Measurements from ENCODE around the gene FCAMR.

Gene FCAMR

DNA sequence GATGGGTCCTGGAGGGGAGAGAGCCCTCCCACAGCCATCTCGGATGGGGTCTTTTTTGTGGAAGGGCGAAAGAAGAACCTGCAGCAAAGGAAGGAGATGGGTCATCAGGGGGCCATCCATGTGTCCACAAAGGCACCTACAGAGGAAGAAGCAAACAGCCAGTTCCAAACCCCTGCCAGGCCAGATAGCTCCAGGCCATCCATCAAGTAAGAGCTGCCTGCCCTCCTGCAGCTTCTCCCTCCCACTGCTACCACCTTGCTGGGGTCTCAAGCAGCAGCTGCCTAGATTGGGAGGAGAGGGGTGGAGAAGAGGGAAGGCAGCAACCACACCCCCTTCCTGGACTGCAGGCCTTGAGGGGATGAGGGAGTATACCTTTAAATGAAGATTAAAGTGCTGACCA lies 4.5 kb downstream of the FCAMR start:
- in situ Hi-C loops (cut with HindIII; ENCODE audit: low pct_ligation_motif_present, low pct_unique_long_range_greater_than_20kb, low sequenced_read_pairs): no loop called here

DNA sequence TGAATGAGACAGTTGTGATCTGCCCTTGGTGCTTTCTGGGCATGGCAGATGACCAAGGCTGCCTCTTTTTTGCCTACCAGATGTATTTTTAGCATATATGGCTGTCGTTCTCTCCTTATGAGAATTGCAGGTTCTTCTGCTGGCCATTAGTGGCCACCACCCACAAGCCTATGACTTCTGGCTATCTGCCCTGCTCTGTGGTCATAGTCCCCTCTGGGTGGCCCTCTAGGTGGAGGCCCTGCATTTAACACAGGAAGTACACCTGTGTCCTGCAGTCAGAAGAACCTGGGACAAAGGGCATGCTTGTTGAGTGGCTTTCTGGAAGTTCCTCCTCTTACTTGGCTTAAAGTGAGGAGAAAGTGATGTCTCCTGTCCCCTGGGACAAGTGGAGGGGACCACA lies 6.5 kb downstream of the FCAMR start:
- DNase-seq: no peak
- in situ Hi-C loops (cut with HindIII; ENCODE audit: low pct_ligation_motif_present, low pct_unique_long_range_greater_than_20kb, low sequenced_read_pairs): no loop called here

More for the DNA sequence above, 4.5 kb downstream of the FCAMR start:
- DNase-seq: no peak

DNA sequence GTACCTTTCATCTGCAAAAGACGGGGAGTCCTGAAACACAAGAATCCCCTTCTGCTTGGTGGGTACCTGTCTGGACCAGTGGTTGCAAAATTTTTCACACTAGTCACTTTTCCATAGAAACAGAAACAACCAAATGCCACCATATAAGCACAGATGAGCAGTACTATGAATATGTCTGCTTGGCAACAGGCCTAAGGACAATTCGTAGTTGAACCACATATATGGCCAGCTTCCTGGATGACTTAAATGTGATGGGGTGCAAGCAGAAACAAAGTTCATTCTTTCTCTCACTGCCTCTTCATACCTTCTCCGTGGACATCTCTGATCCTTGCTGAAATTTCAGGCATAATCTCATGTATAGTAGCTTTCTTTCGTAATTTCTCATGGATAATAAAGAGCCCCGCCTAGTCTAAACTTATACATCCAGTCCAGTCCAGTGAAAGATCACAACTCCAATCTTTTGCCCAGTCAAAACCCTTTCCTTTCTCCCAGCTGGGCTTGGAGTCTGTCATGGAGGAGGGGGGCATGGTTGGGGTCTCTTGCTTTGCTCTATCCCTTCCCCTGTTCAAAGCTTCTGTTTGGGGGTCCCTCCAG lies 7.0 kb downstream of the FCAMR start:
- in situ Hi-C loops (cut with HindIII; ENCODE audit: low pct_ligation_motif_present, low pct_unique_long_range_greater_than_20kb, low sequenced_read_pairs): no loop called here
- DNase-seq: no peak

DNA sequence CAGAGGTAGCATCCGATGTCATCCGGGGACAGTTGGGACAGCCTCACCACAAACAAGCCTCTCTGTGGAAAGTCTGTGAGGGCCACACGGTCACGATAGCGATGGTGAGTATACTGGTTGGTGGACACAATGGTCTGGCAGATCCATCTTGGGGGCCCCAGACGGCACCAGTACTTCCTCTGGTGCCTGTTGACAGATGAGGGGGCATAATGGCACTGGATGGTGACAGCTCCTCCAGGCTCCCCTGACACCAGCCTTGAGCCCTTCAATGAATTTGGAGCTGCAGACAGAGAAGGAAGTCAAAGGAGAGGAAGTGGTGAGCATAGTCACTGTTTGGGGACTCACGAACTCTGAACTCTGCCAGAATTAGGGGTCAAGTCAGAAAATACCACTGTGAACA lies 8.0 kb downstream of the FCAMR start:
- in situ Hi-C loops (cut with HindIII; ENCODE audit: low pct_ligation_motif_present, low pct_unique_long_range_greater_than_20kb, low sequenced_read_pairs): no loop called here
- no peak for DNase-seq

DNA sequence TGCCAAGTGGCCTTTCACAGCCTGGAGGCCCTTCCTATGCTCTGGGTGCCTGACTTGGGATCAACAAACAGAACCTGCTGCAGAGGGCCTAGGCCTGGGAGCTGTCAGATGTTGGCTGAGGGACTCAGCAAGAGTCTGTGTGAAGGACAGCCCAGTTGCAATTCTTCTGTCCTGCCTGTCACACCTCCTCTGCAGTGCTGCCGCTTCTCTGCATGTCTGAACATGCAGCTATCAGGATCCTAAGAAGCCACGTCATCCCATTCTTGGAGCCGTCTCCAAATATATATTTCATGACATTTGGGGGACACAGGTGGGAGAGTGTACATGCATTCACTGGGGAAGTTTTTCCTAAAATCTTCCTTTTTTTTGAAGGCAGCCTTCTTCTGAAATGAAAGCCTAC lies 8.6 kb downstream of the FCAMR start:
- no peak for DNase-seq
- in situ Hi-C loops (cut with HindIII; ENCODE audit: low pct_ligation_motif_present, low pct_unique_long_range_greater_than_20kb, low sequenced_read_pairs): no loop called here

DNA sequence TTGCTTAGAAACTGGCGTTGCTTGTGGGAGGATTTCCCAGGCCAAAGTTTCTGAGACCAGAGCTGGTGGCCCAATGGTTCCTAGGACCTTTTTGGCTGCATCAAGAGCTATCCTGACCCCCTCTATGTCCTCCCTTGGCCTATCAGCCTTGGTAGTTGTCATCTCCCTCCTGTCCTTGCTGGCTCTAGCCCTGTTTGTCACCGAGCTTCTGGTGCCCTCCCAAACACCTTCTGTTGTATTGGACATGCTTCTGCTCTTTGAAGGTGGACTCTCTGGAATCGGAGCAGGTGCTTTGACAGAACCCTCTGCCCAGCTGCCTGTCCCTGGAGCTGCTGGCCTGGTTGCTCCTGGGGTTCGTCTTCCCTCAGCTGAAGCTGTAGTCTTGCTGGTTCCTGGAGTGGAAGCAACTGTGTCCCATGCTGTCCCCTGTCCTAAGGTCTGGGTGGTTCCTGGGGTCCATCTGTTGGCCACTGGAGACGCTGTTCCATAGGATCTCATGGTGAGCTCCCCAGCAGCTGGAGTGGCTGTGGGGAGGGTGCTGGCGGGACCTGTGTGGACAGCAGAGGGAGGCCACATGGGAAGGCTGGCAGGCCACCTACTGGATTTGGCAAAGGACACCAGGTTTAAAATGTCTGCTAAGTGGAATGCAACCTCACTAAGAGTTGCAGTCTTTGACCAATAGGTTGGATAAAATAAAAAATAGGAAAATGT lies 9.4 kb downstream of the FCAMR start:
- in situ Hi-C loops (cut with HindIII; ENCODE audit: low pct_ligation_motif_present, low pct_unique_long_range_greater_than_20kb, low sequenced_read_pairs): no loop called here

DNA sequence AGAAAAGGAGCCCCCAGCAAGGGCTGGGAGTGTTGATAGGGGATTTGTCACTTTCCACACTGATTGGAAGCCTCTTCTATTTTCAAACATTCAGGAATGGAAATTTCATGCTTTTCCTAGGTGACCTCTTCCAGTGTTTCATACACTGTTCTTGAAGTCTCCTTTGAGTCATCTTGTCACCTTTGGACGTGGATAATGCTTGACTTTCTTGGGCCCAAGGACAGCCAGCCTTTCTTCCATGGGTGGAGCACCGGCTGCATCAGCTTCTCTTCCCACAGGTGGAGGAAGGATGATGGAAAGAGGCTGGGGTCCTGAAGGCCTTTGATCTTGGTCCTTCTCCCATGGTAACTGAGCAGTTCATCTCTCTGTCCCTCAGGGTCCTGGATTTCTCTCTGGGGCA lies 12.1 kb downstream of the FCAMR start:
- in situ Hi-C loops (cut with HindIII; ENCODE audit: low pct_ligation_motif_present, low pct_unique_long_range_greater_than_20kb, low sequenced_read_pairs): no loop called here
- no peak for DNase-seq

More for the DNA sequence above, 9.4 kb downstream of the FCAMR start:
- DNase-seq: no peak

DNA sequence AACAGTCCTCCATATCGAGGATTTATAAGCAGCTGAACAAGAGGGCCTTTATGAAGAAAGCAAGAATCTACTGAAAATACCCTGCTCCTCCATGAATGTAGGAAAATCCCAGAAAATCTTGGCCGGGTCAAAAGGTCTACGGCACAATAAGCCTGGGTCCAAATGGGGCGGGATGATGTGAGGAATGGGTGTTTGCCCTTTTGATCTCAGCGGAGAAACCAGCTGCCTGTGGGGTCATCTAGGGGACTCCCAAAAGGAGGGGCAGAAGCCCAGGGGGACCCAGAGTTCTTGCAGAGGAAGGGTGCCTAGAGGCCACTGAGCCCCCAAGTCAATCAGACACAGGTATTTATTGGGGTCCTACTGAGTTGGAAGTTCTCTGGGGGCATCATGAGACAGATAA lies 12.6 kb downstream of the FCAMR start:
- DNase-seq: no peak
- in situ Hi-C loops (cut with HindIII; ENCODE audit: low pct_ligation_motif_present, low pct_unique_long_range_greater_than_20kb, low sequenced_read_pairs): no loop called here

DNA sequence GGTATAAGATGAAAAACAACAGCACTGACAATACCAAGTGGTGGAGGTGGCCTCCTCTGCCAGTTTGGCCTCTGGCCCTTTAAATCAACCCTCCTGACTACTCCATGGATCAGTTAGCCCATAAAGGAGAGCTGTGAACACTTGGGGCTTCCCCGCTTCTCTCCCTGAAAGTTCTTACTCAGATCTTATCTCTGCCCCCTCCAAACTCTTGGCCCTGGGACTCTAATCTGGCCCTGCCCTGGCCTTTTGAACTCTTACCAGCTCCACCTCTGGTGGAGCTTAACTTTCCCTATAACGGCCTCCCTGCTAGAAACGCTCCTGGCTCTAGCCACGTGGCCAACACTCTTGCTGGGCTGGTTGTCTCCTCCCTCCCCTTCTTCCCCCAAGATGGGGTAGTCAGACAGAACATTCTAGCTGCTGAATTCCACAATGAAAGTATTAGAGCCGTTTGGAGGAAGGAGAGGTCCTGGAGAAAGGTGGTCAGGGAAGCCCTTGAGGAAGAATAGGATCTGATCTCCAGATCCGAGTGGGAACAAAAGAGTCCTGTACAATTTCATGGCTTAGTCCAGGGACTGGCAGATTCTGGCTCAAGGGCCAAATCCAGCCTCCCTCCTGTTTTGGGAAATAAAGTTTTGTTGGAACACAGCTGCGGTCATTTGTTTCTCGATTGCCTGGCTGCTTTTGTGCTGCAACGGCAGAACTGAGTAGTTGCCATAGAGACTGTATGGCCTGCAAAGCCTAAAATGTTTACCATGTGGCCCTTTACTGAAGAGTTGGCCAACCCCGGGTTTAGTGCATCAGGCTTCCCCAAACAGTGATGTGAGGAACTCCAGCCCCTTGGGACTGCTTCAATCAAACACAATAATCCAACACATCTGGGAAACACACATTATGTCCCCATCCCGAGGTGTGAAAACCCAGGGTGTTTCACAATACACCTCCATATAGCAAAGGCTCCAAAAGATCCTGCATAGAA lies 14.5 kb downstream of the FCAMR start:
- no peak for DNase-seq
- in situ Hi-C loops (cut with HindIII; ENCODE audit: low pct_ligation_motif_present, low pct_unique_long_range_greater_than_20kb, low sequenced_read_pairs): no loop called here

DNA sequence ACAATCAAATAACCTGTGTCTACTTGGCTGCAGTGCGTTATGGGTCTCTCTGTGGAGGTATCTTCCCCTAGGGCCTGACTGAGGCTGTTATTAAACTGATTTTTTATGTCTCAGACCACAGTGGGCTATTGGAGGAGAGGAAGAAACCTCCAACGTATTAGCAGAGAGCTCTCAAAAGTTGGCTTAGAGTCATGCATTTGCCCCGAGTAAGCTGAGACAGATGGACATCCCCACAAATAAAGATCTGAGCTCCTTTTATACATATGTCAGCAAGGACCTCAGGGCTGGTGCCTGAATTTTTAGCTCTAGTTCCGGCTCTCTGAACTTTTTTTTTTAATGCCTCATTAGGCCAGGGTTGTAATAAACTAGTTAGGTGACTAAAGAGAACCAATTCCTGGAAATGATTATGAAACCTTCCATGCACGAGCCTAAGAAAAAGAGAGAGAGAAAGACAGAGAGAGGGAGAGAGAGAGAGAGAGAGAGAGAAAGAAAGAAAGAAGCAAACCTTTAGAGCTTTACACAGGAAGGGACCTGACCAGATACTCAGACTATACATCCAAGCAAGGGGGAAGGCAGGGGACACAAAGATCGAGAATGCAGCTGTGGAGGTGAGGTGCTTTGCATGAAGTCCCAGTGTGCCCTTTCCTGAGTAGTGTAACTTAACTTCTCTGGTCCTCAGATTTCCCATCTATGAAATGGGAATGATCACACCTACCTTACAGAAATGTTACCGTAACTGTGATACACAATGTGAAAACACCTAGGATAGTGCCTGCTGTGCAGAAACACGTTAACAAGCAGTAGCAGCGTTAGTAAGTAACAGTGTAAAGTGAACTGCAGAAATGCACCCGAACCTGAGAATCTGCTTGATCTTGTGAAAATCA lies 15.6 kb downstream of the FCAMR start:
- in situ Hi-C loops (cut with HindIII; ENCODE audit: low pct_ligation_motif_present, low pct_unique_long_range_greater_than_20kb, low sequenced_read_pairs): no loop called here
- no peak for DNase-seq

DNA sequence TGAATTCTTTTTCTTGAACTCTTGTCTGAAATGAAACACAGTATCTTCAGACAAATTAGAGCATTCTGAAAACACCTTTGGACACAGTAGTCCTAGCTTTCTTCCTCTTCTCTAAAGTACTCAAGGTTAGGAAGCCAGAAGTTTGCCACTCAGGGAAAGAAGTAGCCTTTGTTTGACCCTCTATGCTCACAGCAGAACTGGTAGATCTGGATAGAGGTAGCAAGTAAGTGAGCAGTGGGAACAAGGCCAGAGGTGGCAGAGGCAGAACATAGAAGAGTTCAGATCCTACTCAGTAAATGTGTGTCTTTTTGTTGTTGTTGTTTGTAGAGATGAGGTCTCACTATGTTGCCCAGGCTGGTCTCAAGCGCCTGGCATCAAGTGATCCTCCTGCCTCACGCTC lies 16.6 kb downstream of the FCAMR start:
- no peak for DNase-seq
- in situ Hi-C loops (cut with HindIII; ENCODE audit: low pct_ligation_motif_present, low pct_unique_long_range_greater_than_20kb, low sequenced_read_pairs): no loop called here

DNA sequence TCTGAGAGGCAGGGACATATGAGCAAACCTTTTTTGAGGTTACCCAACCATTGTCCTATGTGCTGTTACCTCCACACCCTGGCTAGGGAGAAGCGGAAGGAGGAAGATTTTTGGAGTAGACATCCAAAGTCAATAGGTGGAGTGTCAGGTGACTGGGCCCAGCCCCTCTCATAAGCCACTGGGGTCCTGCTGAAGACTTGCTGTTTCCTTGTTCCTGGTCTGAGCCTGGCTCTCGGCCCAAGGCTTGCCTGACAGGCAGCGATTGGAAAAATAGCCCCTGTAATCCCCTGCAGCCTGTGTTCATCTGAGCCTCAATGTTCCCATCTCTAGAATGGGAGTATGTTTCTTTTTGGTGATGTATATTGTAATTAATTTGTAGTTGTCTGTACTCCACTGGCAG lies 17.1 kb downstream of the FCAMR start:
- DNase-seq: peak; percentile 13
- in situ Hi-C loops (cut with HindIII; ENCODE audit: low pct_ligation_motif_present, low pct_unique_long_range_greater_than_20kb, low sequenced_read_pairs): no loop called here

DNA sequence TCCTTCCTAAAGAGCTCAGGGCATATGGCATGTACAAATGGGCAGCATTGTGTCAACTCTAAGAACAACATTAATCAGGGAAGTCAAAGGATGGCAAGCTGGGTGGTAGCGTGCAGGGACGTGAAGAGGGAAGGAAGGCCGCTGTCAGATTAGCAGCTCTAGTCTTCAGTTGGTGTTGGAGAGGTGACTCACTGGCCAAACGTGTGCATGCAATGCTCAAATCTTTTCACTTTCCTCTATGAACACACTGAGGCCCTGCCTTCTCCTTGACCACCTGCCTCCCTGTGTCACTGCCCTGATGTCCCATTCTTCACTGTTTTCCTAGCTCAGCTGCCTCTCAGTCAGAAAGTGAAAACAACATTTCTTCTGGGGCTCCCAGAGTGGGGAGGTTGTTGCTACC lies 18.1 kb downstream of the FCAMR start:
- DNase-seq: peak; percentile 95
- in situ Hi-C loops (cut with HindIII; ENCODE audit: low pct_ligation_motif_present, low pct_unique_long_range_greater_than_20kb, low sequenced_read_pairs): no loop called here

DNA sequence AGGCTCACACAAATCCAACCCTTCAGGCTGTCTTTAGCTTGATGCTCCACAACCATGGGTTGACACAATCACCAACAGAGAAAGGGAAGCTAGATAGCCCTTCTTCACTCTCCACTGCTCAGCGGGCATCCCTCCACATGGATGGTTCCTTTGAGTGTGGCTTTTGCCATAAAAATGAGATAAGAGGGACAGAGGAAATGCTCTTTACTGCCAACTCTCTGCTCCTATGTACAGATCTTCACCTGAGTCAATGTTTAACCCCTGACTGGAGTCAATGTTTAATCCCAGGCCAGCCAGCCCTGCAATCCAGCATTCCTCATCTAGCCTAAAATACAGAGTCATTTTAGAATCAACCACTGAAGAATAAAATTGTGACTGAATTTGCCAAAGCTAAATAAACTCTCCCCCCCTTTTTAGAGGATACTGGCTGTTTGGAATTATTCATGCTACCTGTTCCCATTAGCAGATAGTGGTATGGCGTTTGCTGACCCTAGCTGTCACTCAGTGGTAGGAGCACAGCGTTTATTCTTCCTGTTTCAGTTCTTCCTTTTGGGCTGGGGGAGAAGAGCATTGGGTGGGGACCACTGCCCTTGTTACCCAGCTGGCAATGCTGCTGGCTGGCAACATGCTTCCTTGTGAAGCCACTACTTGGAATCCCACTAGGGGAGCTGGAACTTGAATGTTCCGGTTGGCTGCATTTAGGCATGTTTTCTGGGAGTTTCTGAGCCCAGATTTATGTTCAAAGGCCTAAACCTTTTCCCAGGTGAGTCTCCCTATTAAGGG lies 18.8 kb downstream of the FCAMR start:
- in situ Hi-C loops (cut with HindIII; ENCODE audit: low pct_ligation_motif_present, low pct_unique_long_range_greater_than_20kb, low sequenced_read_pairs): no loop called here

DNA sequence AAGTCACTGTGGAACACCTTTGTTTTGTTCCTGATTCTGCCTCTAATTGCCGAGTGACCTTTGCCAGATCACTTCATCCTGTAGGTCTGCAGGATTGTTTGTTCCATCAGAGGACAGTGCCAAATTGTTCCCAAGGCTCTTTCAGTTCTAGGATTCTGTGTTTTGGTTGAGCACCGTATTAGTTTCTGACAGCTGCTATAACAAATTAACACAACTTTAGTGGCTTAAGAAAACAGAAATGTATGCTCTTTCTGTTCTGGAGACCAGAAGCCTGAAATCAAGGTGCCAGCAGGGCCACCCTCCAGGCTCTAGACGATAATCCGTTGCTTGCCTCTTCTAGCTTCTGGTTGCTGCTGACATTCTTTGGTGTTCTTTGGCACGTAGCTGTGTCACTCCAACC lies 20.6 kb downstream of the FCAMR start:
- DNase-seq: no peak
- in situ Hi-C loops (cut with HindIII; ENCODE audit: low pct_ligation_motif_present, low pct_unique_long_range_greater_than_20kb, low sequenced_read_pairs): no loop called here

More for the DNA sequence above, 18.8 kb downstream of the FCAMR start:
- peak; percentile 97 for DNase-seq

DNA sequence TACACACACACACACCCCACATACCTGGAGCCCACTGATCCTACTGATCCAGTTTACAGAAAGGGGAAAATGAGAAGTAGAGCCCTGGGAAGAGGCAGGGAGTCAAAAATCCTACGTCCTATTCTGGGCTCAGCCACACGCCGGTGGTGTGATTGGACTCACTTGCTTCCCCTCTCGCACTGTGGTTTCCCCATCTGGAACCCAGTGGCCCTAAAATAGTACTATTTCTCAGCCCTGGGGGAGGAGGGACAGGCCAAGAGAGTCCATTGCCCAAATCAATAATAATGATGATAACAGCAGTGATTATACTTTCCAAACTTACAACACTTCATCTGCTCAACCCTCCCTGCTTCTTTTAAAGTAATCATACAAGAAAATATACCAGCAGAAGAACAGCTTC lies 21.1 kb downstream of the FCAMR start:
- in situ Hi-C loops (cut with HindIII; ENCODE audit: low pct_ligation_motif_present, low pct_unique_long_range_greater_than_20kb, low sequenced_read_pairs): no loop called here

DNA sequence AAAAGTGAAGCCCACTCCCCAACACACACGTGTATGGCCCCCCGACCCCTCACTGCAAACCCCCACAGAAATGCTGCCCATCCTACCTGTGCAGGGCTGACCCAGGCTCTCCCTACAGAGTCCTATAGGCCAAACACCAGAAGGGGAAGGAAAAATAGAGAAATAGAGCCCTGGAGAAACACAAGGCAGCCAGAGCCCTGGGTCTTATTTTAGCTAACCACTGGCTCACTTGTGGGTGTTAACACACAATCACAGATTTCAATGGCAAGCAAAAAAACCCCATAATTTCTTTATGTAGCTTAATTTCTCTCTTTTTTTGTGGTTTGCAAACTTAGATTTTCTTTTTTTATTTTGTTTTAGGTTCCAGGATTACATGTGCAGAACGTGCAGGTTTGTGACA lies 23.0 kb downstream of the FCAMR start:
- in situ Hi-C loops (cut with HindIII; ENCODE audit: low pct_ligation_motif_present, low pct_unique_long_range_greater_than_20kb, low sequenced_read_pairs): no loop called here
- DNase-seq: no peak

More for the DNA sequence above, 21.1 kb downstream of the FCAMR start:
- no peak for DNase-seq

DNA sequence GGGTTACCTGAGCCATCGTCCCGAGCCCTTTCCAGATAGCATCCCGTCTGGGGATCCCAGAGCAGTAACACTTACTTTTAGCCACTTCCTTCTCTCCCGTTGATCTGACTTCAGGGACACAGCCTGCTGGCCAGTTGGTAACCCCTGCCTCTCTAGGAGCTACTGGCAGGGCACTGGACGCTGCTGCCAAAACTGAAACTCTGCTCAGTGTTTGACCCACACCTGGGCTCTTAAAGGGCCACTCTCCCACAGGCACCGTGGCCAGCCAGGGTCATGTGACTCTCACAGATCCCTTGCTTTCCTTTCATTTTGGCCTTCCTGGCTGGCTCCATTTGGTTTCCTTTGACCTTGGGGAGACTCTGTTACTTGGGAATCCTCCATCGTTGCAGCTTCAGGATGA lies 24.0 kb downstream of the FCAMR start, which contains the start of gene PIGR:
PIGR (minus strand) TSS at position 206 of the 400 bp plus-strand sequence. CDS start 5,935 bp downstream, outside the sequence.
- DNase-seq: no peak
- in situ Hi-C loops (cut with HindIII; ENCODE audit: low pct_ligation_motif_present, low pct_unique_long_range_greater_than_20kb, low sequenced_read_pairs): no loop called here
